Cardiac fibroblast (primary cell): ENCODE results near the gene CUL3.
A peak's percentile ranks its signal among the peaks of the same experiment; 100 is the strongest.

Source experiments
- DNase-seq, 2 donors: peaks; one replicate each; pipeline versions ENCODE4 v3.0.0 to v3.0.0-alpha.2; 2010; ENCODE audit warnings: low read depth in 2 of 2
- H3K4me3 ChIP-seq, 2 donors: replicated peaks in 1 of 2; 1 replicate in 1 of 2; 2 replicates in 1 of 2; pipeline ENCODE4 v1.5.1; 2011; ENCODE audit warnings: low read depth in 2 of 2, low read length in 2 of 2, mild to moderate bottlenecking in 2 of 2, moderate library complexity in 1 of 2
- TF ChIP-seq, protein P1 (sequence below): IDR thresholded peaks from one replicate; pipeline ENCODE4 v1.5.1; 2011; ENCODE audit warnings: low read depth, mild to moderate bottlenecking, low read length, inconsistent platforms

CUL3 gene

DNA sequence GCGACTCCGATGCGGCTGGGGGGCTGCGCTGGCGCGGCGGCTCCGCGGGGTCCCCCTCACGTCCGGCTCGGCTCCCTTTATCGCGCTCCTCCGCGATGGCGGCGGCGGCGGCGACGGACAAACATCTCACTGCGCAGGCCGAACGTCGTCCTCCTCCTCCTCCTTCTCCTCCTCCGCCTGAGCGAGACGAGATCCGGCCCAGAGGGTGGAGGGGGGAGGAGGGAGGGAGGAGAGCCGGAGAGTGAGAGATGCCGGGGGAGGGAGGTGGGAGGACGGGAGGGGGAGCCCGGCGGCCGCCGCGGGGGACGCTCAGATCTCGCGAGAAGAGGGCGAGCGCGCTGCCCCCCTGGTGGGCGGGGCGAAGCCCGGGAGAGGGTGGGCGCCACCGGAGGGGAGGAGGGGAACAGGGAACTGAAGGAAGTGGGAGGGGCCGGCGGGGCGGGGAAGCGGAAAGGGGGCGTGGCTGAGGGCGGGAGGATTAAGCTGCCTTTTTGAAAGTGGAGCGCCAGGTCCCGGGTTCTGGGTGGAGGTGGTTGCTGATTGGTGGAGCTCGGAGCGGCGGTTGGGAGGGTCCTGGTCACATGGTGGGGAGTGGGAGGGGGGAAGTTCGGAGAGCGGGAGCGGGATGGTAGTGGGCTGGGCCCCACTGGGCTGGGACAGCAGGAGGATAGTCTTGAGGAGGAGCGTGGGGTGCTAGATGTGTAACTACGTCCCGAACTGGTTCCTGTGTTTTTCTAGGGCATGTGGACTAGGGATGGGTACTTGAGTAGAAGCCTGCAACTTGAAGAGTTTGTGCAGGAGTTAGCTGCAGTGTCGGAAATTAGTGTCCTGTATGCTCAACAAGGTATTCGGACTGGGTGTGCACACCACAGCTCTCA is at the start of gene CUL3:
Gene CUL3 (minus strand): TSS at position 153 of the 878 bp plus-strand sequence. CDS start 354 bp downstream, outside the sequence.
- DNase-seq = peak; percentile 98 to 99
- TF ChIP-seq, protein P1, sequence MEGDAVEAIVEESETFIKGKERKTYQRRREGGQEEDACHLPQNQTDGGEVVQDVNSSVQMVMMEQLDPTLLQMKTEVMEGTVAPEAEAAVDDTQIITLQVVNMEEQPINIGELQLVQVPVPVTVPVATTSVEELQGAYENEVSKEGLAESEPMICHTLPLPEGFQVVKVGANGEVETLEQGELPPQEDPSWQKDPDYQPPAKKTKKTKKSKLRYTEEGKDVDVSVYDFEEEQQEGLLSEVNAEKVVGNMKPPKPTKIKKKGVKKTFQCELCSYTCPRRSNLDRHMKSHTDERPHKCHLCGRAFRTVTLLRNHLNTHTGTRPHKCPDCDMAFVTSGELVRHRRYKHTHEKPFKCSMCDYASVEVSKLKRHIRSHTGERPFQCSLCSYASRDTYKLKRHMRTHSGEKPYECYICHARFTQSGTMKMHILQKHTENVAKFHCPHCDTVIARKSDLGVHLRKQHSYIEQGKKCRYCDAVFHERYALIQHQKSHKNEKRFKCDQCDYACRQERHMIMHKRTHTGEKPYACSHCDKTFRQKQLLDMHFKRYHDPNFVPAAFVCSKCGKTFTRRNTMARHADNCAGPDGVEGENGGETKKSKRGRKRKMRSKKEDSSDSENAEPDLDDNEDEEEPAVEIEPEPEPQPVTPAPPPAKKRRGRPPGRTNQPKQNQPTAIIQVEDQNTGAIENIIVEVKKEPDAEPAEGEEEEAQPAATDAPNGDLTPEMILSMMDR = no peak
- peak within 1 kb of the TSS; percentile 91 for H3K4me3 ChIP-seq

DNA sequence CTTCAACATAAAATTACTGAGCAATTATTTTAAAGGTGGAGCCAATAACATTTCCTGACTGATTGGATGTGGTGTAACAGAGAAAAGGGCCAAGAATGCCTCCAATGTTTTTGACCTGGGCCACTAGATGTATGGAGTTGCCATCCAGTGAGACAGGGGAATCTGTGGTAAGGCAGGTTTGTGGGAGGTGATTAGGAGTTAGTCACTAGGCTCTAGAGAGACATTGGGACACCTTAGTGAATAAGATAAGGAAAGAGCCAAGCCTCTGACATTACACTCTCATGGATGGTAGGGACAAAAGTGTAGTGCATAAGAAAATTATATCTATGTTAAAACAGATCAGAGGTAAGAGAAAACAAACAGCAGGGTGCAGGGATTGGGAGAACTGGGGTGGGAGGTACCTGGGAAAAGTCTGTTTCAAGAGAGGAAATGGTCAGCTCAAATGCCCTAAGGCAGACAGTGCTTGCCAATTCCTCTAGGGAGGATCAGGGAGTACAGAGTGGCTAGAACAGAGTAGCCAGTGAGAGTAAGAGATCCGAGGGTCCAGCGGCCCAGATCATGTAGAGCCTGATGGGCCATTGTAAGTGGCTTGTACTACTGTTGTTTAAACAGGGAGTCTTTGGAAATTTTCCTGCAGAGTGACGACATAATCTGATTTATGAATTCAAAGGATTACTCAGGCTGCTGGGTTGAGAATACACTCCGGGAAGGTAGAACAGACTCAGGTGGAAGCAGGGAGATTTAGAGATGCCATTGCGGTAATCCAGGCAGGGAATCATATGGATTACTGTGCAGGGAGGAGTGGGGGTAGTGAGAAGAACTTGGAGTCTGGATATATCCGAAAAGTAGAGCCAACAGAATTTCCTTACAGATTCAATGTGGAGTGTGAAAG is 45.7 kb upstream of the CUL3 start:
- TF ChIP-seq, protein P1 = no peak
- no peak overlapping the region for H3K4me3 ChIP-seq
- no peak for DNase-seq

DNA sequence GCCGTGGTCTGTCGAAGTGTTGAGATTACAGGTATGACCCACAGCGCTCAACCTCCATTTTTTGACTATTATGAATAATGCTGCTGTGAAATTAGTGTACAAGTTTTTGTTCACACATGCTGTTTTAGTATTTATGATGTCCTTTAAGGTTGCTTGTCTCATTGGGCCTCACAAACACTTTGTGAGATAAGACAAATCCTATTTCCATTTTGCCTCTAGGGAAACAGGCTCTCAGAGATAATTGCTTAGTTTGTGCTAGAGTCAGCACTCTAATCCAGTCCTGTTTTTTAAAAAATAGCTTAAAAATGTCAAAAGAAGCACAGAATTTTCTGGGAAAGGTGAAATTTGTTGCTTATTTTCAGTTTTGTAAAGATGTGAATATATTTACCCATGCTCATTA is 43.3 kb upstream of the CUL3 start:
- TF ChIP-seq, protein P1 = no peak
- no peak for DNase-seq
- H3K4me3 ChIP-seq = no peak overlapping the region

DNA sequence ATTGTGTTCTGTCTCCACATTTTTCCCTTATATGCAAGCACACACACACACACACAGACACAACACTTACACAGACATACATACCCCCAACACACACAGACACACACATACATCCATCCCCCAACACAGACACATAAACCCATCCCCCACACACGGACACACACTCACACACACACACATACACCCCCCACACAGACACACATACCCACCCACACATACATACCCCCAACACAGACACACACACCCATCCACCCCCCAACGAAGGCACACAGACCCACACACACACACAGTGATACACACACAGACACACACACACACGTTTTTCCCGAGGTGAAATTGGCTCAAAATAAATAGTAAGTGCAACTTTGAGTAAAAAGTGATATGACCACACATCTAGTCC is 41.6 kb upstream of the CUL3 start:
- TF ChIP-seq, protein P1 = no peak
- no peak for DNase-seq
- no peak overlapping the region for H3K4me3 ChIP-seq

DNA sequence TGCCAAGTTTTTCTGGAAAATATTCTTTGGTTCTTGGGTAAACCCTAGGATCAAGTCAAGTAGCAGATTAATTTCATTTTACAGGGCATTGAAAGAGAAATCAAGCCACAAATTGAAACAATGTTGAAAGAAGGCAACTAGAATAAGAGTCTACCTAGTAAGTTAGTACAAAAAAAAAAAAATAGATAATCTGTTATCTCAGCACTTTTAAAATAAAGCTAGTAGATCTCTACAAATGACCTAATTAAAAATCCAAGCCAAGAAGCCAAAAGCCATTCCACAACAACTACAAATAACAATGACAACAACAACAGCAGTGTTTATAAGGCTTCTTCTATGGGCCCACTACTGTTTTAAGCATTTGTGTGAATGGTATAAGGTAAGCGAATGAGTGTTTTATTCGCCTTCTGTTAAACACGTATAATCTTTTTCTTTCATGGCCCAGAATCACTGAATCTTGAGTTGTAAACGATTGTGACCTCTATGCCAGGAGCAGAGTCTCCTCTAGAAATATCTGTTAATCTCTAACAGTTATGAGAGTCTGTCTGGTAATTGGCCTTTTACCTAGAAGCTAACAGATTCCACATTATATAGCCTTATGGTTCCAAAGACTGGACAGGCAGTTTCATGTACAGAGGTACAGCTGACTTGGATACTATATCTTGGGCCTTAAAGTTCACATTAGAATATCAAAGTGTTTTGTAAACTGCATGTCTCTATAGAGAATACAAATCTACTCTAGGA is 28.6 kb upstream of the CUL3 start:
- H3K4me3 ChIP-seq = no peak overlapping the region
- DNase-seq = no peak
- TF ChIP-seq, protein P1 = no peak

DNA sequence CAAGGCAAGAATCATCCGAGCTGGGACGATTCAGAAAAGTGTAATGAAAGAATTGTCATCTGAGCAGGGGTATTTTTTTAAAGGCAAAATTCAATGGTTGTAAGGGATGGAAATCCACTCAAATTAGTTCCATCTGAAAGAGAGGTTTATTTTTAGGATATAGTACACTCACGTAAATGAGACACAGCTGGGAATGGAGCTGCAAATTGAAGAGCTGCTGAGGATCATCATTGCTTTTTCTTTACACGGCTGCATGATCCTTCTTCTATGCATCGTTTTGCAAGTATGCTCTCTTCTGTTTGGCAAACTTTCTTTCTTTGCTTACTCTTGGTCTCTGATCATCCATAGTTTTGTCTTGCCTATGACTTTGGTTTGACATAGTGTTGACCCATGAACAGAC is 27.4 kb upstream of the CUL3 start:
- TF ChIP-seq, protein P1 = no peak
- no peak for DNase-seq
- no peak overlapping the region for H3K4me3 ChIP-seq
